Measurements from ENCODE around the gene SBF2. TPM values are rescaled to one million over a fixed set of nuclear protein-coding genes. Genes with fewer than 3 reads are reported as not detected.

SBF2 gene
- total and polyA plus RNA-seq, 9 of the 15 experiments (the other 6 are each of a cell fraction or from before 2014, with no cell fraction given), result 0.80 to 9.5 (median 5.0) TPM

GRCh38 chr11:10209326-10209725 lies 84.7 kb downstream of the SBF2 start:
- no TSS peak for BruUV-seq (replicated peaks)
- FAIRE-seq (no peak), ATAC-seq (no peak), DNase-seq (ENCODE audit: extremely low read depth in 1 of 4, low spot score in 3 of 4) (no peak)
- Histone ChIP-seq H3K36me3 (ENCODE audit: control insufficient read depth, insufficient read depth, low read length) (no peaks in the 10 kb centered on the region), H3K4me3 (no peak overlapping the region), H3K9me1 (ENCODE audit: control insufficient read depth, insufficient read depth, low read length) (no peaks in the 10 kb centered on the region), H3K79me2 (ENCODE audit: control insufficient read depth, insufficient read depth, low read length) (no peaks in the 10 kb centered on the region), H4K20me1 (replicated peaks; ENCODE audit: control insufficient read depth, insufficient read depth, low read length) (no peaks in the 10 kb centered on the region; the same call in 1 of the 2 replicates), H2AFZ (ENCODE audit: low read depth, low read length) (no peak overlapping the region), H3K4me2 (ENCODE audit: insufficient read depth, low read length) (no peak overlapping the region), H3K4me1 (replicated peaks in 1 of 2; ENCODE audit: control insufficient read depth in 2 of 2, insufficient read depth in 2 of 2, low read length in 2 of 2) (no peaks in the 10 kb centered on the region), H3K27me3 (ENCODE audit: control insufficient read depth in 2 of 2, insufficient read depth in 2 of 2, low read length in 2 of 2) (peaks cover 0 to 2% of the 10 kb centered on the region in 2 experiments; a peak in 1 of 5 replicates), H3K9ac (ENCODE audit: insufficient read depth in 1 of 2, low read depth in 2 of 2, low read length in 2 of 2) (no peak overlapping the region), H3K9me3 (replicated peaks; ENCODE audit: control insufficient read depth, insufficient read depth, low read depth, low read length) (no peaks in the 10 kb centered on the region), H3K27ac (ENCODE audit: extremely low read depth, low read depth, low read length) (no peak overlapping the region)
- WGBS (ENCODE audit: insufficient coverage, low coverage, missing lambda C conversion rate), result 6% methylated on average over 4 of the region's 4 CpGs
- in situ Hi-C loops (cut with MboI) (loop anchor here (25.0 kb wide), 1 partner anchor 528 kb away; no protein-coding TSS in a partner anchor), intact Hi-C loops (cut with micrococcal nuclease) (loop anchor here (5.0 to 10.0 kb wide), 3 partner anchors 158 to 528 kb away; no protein-coding TSS in a partner anchor)
- ChIA-PET CTCF (ENCODE audit: low intra/inter-chr PET ratio) (interaction anchor here (0.5 to 0.6 kb wide), 2 partner anchors 125 to 406 kb away, joined by 3 to 4 read pairs; no protein-coding TSS in a partner anchor), POLR2A (no interaction called here)
- TF ChIP-seq ATF3 (IDR thresholded peaks at IDR 0.05), result no peak
- no peak for TF ChIP-seq ATF3 (CRISPR knock-in tag; conservative IDR thresholded peaks at IDR 0.05)
- no peak for TF ChIP-seq CBX5 (IDR thresholded peaks at IDR 0.05; ENCODE audit: borderline replicate concordance, low read depth)
- no peak for TF ChIP-seq ZNF165 (CRISPR knock-in tag; IDR thresholded peaks at IDR 0.05; ENCODE audit: borderline replicate concordance)
- TF ChIP-seq ZNF398 (CRISPR knock-in tag; IDR thresholded peaks at IDR 0.05), result no peak
- no peak for TF ChIP-seq EP300 (IDR thresholded peaks at IDR 0.05; ENCODE audit: low read length)
- no peak for TF ChIP-seq HMGN3 (IDR thresholded peaks at IDR 0.05; ENCODE audit: borderline replicate concordance, extremely low read depth, insufficient read length, low read depth, low read length)
- no peak for TF ChIP-seq POLR2A (conservative IDR thresholded peaks at IDR 0.05)
- no peak for TF ChIP-seq HLTF (IDR thresholded peaks at IDR 0.05)
- no peak for TF ChIP-seq ZNF140 (CRISPR knock-in tag; IDR thresholded peaks at IDR 0.05)
- no peak for TF ChIP-seq NONO (IDR thresholded peaks at IDR 0.05; ENCODE audit: low read depth in 2 of 2, low read length in 1 of 2)
- no peak for TF ChIP-seq ZSCAN29 (IDR thresholded peaks at IDR 0.05)
- TF ChIP-seq TCFL5 (CRISPR knock-in tag; conservative IDR thresholded peaks at IDR 0.05), result no peak
- TF ChIP-seq PATZ1 (CRISPR knock-in tag; IDR thresholded peaks at IDR 0.05; ENCODE audit: borderline replicate concordance), result no peak
- no peak for TF ChIP-seq HCFC1 (IDR thresholded peaks at IDR 0.05; ENCODE audit: low read depth, low read length)
- no peak for TF ChIP-seq ZBTB9 (CRISPR knock-in tag; IDR thresholded peaks at IDR 0.05)
